H1 (cell line): ENCODE data around the gene PXN. TPM values are rescaled to one million over a fixed set of nuclear protein-coding genes. Genes with fewer than 3 reads are reported as not detected.

Experiments
- CHD1 ChIP-seq: IDR thresholded peaks from 2 replicates; pipeline ENCODE4 v1.6.1; 2012; ENCODE audit warnings: low read depth, low read length, improper control_type of control experiment
- CHD7 ChIP-seq: fragments of 300-600 bp; sonication (generic); IDR thresholded peaks from 2 replicates; pipeline ENCODE4 v1.7.1; 2012; ENCODE audit warnings: low read length, moderate library complexity, mild to moderate bottlenecking, inconsistent platforms; ENCODE audit not compliant: insufficient replicate concordance
- HDAC2 ChIP-seq, 2 experiments: fragments of 300-600 bp in 1 of 2; sonication (generic) in 1 of 2; IDR thresholded peaks; 2 replicates each; pipeline ENCODE4 v1.6.1; 2011 to 2012; ENCODE audit warnings: low read depth in 2 of 2, low read length in 2 of 2, mild to moderate bottlenecking in 2 of 2, moderate library complexity in 2 of 2, borderline replicate concordance in 1 of 2, inconsistent platforms in 1 of 2
- NRF1 ChIP-seq: IDR thresholded peaks from 2 replicates; pipeline ENCODE4 v1.6.1; 2011; ENCODE audit warnings: mild to moderate bottlenecking, low read depth, low read length, improper control_type of control experiment
- POLR2AphosphoS5 ChIP-seq: IDR thresholded peaks from 2 replicates; pipeline ENCODE4 v1.6.1; 2011; ENCODE audit warnings: low read depth, low read length
- SIN3A ChIP-seq, 2 experiments: IDR thresholded peaks in 1 of 2; conservative IDR thresholded peaks in 1 of 2; 2 replicates each; pipeline ENCODE4 v1.6.1; 2011 to 2012; ENCODE audit warnings: low read length in 2 of 2, improper control_type of control experiment in 1 of 2, low read depth in 1 of 2, mild to moderate bottlenecking in 1 of 2
- polyA plus RNA-seq, 7 experiments: library from polyadenylated mRNA; depleted of rRNA in 3 of 7; stranded (reverse) in 5 of 7; unstranded in 2 of 7; fragments of >200 nt in 5 of 7; fragments of 200-250 nt in 2 of 7; gene quantifications; 1 replicate in 5 of 7; 2 replicates in 1 of 7; 4 replicates in 1 of 7; pipeline versions ENCODE4 v1.2.1 to v1.2.3, GENCODE V29; 2011 to 2013; ENCODE audit warnings: missing spikeins in 2 of 7, mixed read lengths in 2 of 7
- total RNA-seq: library from RNA; stranded (reverse); fragmentation: NEBNext Ultra II Directional; extraction: Animal tissue kit (Norgen Biotek cat#: 25700); gene quantifications from 2 replicates; pipeline ENCODE4 v1.2.1, GENCODE V29; 2021
- TF ChIP-seq, protein P1 (sequence below): IDR thresholded peaks from 2 replicates; pipeline ENCODE4 v1.6.1; 2012; ENCODE audit warnings: low read length, inconsistent platforms

The PXN gene
- total and polyA plus RNA-seq, 2 of the 8 experiments (the other 6 are each of a cell fraction or from before 2014, with no cell fraction given): 51.0 to 105 TPM

DNA sequence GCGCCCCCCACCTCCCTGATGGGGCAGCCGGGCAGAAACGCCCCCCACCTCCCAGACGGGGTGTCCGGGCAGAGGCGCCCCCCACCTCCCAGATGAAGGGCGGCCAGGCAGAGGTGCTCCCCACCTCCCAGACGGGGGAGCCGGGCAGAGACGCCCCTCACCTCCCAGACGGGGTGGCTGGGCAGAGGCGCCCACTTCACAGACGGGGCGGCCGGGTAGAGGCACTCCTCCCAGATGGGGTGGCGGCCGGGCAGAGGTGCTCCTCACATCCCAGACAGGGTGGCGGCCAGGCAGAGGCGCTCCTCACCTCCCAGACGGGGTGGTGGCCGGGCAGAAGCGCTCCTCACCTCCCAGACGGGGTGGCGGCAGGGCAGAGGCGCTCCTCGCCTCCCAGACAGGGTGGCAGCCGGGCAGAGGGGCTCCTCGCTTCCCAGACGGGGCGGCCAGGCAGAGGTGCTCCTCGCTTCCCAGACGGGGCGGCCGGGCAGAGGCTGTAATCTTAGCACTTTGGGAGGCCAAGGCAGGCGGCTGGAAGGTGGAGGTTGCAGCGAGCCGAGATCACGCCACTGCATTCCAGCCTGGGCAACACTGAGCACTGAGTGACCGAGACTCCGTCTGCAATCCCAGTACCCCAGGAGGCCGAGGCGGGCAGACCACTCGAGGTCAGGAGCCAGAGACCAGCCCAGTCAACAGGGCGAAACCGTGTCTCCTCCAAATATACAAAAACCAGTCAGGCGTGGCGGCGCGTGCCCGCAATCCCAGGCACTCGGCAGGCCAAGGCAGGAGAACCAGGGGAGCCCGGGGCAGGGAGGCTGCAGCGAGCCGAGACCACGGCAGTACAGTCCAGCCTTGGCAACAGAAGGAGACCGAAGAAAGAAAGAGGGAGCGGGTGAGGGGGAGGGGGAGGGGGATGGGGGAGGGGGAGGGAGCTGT is 12.9 kb upstream of the PXN start (continued):
- TF ChIP-seq CHD7 (no peak), NRF1 (no peak), CHD1 (no peak), HDAC2 (IDR thresholded peaks at IDR 0.05; ENCODE audit: borderline replicate concordance in 1 of 2, low read depth in 2 of 2, low read length in 2 of 2) (no peak), POLR2AphosphoS5 (no peak), SIN3A (conservative IDR thresholded peaks at IDR 0.05 in 1 of 2, IDR thresholded peaks at IDR 0.05 in 1 of 2; ENCODE audit: low read depth in 1 of 2, low read length in 2 of 2) (no peak)
- TF ChIP-seq, protein P1, sequence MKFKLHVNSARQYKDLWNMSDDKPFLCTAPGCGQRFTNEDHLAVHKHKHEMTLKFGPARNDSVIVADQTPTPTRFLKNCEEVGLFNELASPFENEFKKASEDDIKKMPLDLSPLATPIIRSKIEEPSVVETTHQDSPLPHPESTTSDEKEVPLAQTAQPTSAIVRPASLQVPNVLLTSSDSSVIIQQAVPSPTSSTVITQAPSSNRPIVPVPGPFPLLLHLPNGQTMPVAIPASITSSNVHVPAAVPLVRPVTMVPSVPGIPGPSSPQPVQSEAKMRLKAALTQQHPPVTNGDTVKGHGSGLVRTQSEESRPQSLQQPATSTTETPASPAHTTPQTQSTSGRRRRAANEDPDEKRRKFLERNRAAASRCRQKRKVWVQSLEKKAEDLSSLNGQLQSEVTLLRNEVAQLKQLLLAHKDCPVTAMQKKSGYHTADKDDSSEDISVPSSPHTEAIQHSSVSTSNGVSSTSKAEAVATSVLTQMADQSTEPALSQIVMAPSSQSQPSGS: no peak
